GM12864 (cell line): ENCODE results near the gene STK10.

Experiments
- DNase-seq: peaks from one replicate; pipeline ENCODE4 v3.0.0-alpha.2; 2011; ENCODE audit warnings: low read depth
- H3K4me3 ChIP-seq: 2 replicates; pipeline ENCODE4 v1.5.1; 2011; ENCODE audit warnings: mild to moderate bottlenecking, low read depth, low read length, control low read depth
- TF ChIP-seq, protein P1 (sequence below): IDR thresholded peaks from 2 replicates; pipeline ENCODE4 v1.5.1; 2011; ENCODE audit warnings: low read depth, mild to moderate bottlenecking, moderate library complexity, low read length, control low read depth, inconsistent platforms; ENCODE audit errors: missing control alignments

The STK10 gene

DNA sequence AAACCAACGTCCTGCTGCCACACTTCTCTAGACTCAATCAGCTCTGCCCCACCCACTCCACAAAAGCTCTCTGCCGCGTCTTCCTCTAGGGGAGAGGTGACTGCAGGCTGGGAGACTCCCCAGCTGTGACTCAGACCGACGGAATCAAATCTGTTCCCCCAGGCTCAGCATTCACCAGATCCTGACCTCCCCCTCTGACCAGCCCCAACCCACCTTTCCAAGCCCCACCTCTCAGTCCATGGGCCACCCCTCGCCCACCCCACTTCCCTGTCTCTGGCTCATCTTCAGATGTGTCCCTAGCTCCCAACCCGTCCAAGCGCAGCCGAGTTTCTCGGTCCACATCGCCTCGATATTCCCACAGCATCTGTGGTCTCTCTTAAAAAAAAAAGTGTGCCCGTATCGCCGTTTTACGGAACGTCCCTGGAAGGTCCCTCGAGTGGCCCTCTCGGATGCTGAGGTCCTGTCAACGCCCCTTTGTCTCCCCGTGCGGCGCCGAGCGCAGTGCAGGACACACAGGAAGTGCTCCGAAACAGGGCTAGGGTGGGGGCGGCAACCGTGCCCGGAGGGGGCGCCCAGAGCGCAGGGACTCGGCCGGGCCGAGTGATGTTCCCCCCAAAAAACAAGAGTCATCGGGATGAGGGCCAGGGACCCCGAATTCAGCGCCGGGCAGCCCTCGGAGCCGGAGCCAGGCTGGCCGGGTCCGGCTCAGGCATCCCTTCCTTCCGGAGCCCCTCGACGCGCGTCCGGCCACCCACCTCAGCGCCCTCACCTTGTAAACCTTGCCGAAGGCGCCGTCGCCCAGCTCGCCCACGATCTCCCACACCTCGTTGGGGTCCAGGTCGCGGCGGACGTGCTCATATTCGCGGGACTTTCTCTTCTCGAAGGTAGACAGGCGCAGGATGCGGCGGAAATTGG lies 649 bp downstream of the STK10 start:
- no peak for DNase-seq
- TF ChIP-seq, protein P1, sequence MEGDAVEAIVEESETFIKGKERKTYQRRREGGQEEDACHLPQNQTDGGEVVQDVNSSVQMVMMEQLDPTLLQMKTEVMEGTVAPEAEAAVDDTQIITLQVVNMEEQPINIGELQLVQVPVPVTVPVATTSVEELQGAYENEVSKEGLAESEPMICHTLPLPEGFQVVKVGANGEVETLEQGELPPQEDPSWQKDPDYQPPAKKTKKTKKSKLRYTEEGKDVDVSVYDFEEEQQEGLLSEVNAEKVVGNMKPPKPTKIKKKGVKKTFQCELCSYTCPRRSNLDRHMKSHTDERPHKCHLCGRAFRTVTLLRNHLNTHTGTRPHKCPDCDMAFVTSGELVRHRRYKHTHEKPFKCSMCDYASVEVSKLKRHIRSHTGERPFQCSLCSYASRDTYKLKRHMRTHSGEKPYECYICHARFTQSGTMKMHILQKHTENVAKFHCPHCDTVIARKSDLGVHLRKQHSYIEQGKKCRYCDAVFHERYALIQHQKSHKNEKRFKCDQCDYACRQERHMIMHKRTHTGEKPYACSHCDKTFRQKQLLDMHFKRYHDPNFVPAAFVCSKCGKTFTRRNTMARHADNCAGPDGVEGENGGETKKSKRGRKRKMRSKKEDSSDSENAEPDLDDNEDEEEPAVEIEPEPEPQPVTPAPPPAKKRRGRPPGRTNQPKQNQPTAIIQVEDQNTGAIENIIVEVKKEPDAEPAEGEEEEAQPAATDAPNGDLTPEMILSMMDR = no peak
- peak overlapping the region; percentile 69 for H3K4me3 ChIP-seq

DNA sequence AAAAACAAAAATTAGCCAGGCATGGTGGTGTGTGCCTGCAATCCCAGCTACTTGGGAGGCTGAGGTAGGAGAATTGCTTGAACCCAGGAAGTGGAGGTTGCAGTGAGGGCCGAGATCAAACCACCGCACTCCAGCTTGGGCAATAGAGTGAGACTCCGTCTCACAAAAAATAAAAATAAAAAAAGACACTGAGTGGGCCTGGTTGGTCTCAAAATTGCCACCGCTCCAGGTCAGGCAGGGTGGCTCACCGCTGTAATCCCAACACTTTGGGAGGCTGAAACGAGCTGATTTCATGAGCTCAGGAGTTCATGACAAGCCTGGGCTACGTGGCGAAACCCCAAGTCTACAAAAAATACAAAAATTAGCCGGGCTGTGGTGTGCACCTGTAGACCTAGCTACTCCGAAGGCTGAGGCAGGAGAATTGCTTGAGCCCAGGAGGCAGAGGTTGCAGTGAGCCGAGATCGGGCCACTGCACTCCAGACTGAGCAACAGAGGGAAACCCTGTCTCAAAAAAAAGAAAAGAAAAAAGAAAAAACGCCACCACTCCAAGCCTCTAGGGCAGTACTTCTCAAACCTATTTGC lies 1.8 kb downstream of the STK10 start:
- H3K4me3 ChIP-seq = peak overlapping the region; percentile 69
- DNase-seq = no peak
- TF ChIP-seq, protein P1 = no peak

DNA sequence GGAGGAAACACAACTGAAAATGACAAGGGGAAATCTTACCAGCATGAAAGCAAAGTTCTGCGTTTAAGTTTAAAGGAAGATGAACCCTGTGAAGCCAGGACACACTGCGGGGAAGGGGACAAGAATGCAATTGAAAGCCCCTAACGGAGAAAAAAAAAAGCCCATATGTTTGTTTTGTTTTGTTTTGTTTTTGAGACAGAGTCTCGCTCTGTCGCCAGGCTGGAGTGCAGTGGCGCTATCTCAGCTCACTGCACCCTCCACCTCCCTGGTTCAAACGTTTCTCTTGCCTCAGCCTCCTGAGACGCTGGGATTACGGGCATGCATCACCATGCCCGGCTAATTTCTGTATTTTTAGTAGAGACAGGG lies 2.9 kb downstream of the STK10 start:
- TF ChIP-seq, protein P1 = no peak
- no peak for DNase-seq
- H3K4me3 ChIP-seq = peak overlapping the region; percentile 69

DNA sequence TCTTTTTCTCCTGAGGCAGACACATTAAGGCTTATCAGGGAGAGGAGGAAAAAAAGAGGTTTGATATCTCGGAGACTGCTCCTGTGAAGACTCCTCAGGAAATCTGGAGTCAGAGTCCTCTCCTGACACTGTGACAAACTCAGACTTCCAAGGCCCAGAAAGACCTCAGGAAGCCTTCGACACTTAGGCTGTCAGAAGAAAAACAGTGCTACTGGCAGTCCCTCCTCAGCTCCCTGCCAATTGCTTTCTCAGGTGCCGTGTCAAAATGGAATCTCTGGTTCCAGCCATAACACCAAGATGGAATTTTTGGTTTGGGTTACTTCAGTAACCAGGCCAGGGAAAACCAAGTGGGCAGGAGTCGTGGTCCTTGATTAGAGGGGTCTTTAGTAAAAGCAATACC lies 4.1 kb downstream of the STK10 start:
- TF ChIP-seq, protein P1 = no peak
- DNase-seq = no peak
- no peak overlapping the region for H3K4me3 ChIP-seq

DNA sequence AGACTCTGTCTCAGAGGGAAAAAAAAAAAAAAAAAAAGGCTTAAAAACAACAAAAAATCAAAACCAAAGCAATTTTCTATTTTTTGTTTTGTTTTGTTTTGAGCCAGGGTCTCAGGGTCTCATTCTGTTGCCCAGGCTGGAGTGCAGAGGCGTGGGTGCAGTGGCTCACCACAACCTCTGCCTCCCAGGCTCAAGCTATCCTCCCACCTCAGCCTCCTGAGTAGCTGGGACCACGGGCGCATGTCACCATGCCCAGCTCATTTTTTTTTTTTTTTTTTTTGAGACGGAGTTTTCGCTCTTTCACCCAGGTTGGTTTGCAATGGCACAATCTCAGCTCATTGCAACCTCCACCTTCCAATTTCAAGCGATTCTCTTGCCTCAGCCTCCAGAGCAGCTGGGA lies 5.7 kb downstream of the STK10 start:
- DNase-seq = no peak
- no peak overlapping the region for H3K4me3 ChIP-seq
- TF ChIP-seq, protein P1 = no peak

DNA sequence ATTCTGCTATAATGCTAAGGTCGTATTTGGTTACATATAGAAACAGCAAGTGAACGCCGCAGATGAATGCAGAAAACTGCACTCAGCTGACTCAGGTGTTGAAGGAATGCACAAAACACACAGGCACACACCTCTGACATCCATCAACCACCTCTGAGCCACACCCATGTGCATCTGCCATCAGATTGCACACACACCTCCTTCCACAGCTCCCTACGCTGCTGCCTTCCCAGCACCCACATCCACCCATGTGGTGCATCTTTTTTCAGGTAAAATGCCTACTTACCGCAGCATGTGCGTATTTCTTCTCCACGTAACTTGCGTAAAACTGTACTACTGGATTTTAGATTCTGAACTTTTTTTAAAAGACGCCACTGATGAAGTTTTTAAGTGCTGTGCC lies 7.1 kb downstream of the STK10 start:
- H3K4me3 ChIP-seq = no peak overlapping the region
- TF ChIP-seq, protein P1 = no peak
- no peak for DNase-seq
